PFSK-1 (cell line): ENCODE data around the gene TMEM271.

Experiments
- FOXP2 ChIP-seq: optimal IDR thresholded peaks from 2 replicates; pipeline ENCODE3; 2011; ENCODE audit warnings: borderline replicate concordance, control low read depth, inconsistent platforms; ENCODE audit not compliant: insufficient read depth; ENCODE audit errors: extremely low read length, extremely low read depth
- POLR2AphosphoS5 ChIP-seq: IDR thresholded peaks from 2 replicates; pipeline ENCODE4 v1.6.1; 2012; ENCODE audit warnings: low read depth, mild to moderate bottlenecking, control low read depth, low read length, moderate library complexity
- SIN3A ChIP-seq: IDR thresholded peaks from 2 replicates; pipeline ENCODE4 v1.6.1; 2012; ENCODE audit warnings: mild to moderate bottlenecking, low read length, moderate library complexity, borderline replicate concordance; ENCODE audit not compliant: insufficient read depth
- TAF1 ChIP-seq: IDR thresholded peaks from 2 replicates; pipeline ENCODE4 v1.6.1; 2012; ENCODE audit warnings: low read length, control low read depth, borderline replicate concordance; ENCODE audit not compliant: insufficient read depth
- TF ChIP-seq, protein P1 (sequence below), 2 experiments: IDR thresholded peaks; 2 replicates each; pipeline versions ENCODE4 v1.6.1 to v1.8.0; 2011 to 2012; ENCODE audit warnings: low read depth in 2 of 2, low read length in 2 of 2, control low read depth in 1 of 2, inconsistent platforms in 1 of 2, mild to moderate bottlenecking in 1 of 2, moderate library complexity in 1 of 2; ENCODE audit not compliant: insufficient read depth in 1 of 2

The TMEM271 gene

DNA sequence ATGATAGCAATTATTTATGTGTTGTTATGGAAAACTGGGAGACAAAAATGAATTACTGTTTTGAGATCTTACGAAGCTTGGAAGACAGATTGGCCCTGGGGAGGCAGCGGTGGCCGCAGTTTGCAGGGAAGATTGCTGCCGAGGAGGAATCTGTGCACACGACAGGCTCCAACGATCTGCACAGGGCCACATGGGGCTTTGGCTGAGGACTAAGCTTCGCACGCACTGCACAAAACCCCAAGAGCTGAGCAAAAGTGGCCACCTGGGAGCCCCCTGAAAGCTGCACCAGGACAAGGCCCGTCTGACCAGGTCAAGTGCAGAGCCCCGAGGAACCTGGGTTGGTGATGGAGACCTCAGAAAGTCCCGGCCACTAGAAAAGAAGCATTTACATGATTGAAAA, 44.1 kb upstream of the TMEM271 start:
- TF ChIP-seq SIN3A (no peak), TAF1 (no peak), FOXP2 (no peak), POLR2AphosphoS5 (no peak)
- TF ChIP-seq, protein P1, sequence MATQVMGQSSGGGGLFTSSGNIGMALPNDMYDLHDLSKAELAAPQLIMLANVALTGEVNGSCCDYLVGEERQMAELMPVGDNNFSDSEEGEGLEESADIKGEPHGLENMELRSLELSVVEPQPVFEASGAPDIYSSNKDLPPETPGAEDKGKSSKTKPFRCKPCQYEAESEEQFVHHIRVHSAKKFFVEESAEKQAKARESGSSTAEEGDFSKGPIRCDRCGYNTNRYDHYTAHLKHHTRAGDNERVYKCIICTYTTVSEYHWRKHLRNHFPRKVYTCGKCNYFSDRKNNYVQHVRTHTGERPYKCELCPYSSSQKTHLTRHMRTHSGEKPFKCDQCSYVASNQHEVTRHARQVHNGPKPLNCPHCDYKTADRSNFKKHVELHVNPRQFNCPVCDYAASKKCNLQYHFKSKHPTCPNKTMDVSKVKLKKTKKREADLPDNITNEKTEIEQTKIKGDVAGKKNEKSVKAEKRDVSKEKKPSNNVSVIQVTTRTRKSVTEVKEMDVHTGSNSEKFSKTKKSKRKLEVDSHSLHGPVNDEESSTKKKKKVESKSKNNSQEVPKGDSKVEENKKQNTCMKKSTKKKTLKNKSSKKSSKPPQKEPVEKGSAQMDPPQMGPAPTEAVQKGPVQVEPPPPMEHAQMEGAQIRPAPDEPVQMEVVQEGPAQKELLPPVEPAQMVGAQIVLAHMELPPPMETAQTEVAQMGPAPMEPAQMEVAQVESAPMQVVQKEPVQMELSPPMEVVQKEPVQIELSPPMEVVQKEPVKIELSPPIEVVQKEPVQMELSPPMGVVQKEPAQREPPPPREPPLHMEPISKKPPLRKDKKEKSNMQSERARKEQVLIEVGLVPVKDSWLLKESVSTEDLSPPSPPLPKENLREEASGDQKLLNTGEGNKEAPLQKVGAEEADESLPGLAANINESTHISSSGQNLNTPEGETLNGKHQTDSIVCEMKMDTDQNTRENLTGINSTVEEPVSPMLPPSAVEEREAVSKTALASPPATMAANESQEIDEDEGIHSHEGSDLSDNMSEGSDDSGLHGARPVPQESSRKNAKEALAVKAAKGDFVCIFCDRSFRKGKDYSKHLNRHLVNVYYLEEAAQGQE (IDR thresholded peaks at IDR 0.05; ENCODE audit: insufficient read depth in 1 of 2, low read depth in 2 of 2, low read length in 2 of 2), result no peak

DNA sequence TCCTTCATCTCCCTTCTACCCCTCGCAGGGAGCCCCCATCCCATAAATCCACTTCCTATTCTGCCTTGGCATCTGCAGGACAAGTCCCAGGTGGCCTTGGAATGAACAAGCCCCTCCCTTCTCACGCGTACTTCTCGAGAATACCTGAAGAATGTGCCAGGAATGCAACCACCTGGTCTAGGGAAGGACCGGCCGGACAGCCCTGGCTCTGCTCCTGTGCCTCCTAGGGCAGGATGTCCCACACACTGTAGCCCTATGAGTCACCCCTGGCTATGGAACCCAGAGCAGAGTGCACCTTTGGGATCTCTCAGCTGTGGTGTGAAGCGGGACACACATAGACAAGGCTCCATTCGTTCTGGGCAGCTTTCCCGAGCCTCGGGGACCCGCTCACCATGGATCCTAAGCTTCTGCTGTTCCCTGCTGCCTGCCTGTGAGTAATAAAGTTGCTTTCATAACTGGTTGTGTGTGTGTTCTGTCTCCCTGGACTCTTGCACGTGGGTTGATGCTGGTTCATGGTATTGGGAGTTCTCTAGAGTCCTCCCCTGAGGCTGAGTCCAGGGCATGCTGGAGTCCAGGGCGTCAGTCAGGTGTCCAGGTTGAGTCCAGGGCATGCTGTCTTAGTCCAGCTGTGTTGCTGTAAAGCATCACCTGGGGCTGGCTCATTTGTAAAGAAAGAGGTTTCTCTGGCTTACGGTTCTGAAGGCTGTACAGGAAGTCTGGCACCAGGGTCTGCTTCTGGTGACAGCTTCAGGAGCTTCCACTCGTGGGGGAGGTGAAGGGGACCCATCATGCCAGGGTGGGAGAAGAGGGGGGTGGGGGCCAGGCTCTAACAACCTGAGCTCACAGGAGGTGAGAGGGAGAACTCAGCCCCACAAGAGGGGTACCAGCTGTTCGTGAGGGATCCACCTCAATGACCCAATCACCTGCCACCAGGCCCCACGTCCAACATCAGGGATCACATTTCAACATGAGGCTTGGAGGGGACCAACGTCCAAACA, 41.8 kb upstream of the TMEM271 start:
- no peak for TF ChIP-seq TAF1
- TF ChIP-seq SIN3A, result no peak
- TF ChIP-seq, protein P1 (IDR thresholded peaks at IDR 0.05; ENCODE audit: insufficient read depth in 1 of 2, low read depth in 2 of 2, low read length in 2 of 2), result no peak
- no peak for TF ChIP-seq POLR2AphosphoS5
- TF ChIP-seq FOXP2, result no peak

DNA sequence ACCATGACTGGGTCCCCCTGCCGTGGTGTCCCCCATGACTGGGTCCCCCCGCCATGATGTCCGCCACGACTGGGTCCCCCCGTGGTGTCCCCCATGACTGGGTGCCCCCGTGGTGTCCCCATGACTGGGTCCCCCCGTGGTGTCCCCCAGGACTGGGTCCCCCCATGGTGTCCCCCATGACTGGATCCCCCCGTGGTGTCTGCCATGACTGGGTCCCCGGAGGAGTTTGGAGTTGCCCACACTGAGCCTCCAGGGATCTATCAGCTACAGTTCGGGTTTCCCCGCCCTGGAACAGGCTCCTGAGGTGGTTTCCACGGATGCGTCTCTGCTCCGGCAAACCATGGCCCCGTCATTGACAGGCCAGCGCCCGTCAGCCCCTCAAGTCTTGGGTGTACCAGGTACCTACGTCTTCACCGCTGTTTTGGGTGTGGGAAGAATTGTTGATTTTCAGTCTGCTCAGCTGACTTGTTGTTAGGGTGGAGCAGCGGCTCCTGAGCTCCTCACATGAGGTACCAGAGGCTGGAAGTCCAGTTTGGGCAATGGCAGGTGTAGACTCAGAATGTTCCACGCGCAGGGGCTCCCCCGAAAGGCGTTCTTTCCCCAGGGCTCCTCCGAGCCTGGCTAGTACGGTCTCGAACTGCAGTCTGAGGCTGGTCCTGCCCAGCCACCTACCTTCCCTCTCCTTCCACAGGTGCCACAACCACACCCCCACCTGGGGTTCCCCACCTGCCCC, 41.0 kb upstream of the TMEM271 start:
- TF ChIP-seq SIN3A, result no peak
- TF ChIP-seq, protein P1 (IDR thresholded peaks at IDR 0.05; ENCODE audit: insufficient read depth in 1 of 2, low read depth in 2 of 2, low read length in 2 of 2), result no peak
- TF ChIP-seq FOXP2, result no peak

DNA sequence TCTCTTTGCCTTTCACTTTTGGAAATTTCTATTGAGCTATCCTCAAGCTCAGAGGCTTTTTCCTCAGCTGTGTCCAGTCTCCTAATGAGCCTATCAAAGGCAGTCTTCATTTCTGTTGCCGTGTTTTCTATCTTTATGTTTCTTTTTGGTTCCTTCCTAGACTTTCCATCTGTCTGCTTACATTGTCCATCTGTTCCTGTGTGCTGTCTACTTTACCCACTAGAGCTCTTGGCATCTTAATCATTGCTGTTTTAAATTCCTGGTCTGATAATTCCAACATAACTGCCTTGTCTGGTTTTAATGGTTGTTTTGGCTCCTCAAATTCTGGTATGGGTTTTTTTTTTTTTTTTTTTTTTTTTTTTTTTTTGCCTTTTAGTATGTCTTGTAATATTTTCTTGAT, 40.0 kb upstream of the TMEM271 start:
- TF ChIP-seq SIN3A (no peak), POLR2AphosphoS5 (no peak), FOXP2 (no peak), TAF1 (no peak)
- TF ChIP-seq, protein P1 (IDR thresholded peaks at IDR 0.05; ENCODE audit: insufficient read depth in 1 of 2, low read depth in 2 of 2, low read length in 2 of 2), result no peak
